K562 (cell line): ENCODE results near the gene VPS9D1. TPM values are rescaled to one million over a fixed set of nuclear protein-coding genes. Genes with fewer than 3 reads are reported as not detected.
A peak's percentile ranks its signal among the peaks of the same experiment; 100 is the strongest.

Experiments
- ASH1L ChIP-seq: fragments of 450-650 bp; IDR thresholded peaks from 2 replicates; pipeline ENCODE4 v1.6.1; 2018; ENCODE audit warnings: borderline replicate concordance, mild to moderate bottlenecking, low read depth; ENCODE audit not compliant: partially characterized antibody
- CBFB ChIP-seq: sonication (generic); formaldehyde crosslinking; IDR thresholded peaks from 2 replicates; pipeline ENCODE4 v1.4.0; 2020; ENCODE audit warnings: mild to moderate bottlenecking, missing genetic modification reagents
- CTBP1 ChIP-seq: fragments of 450-650 bp; IDR thresholded peaks from 2 replicates; pipeline ENCODE4 v1.6.1; 2016; ENCODE audit warnings: borderline replicate concordance
- E4F1 ChIP-seq: fragments of 250-450 bp; sonication (Bioruptor Pico); IDR thresholded peaks from 2 replicates; pipeline ENCODE4 v1.5.0; 2021; ENCODE audit warnings: mild to moderate bottlenecking, borderline replicate concordance
- FIP1L1 ChIP-seq: fragments of 200-400 bp; formaldehyde crosslinking; IDR thresholded peaks from 2 replicates; pipeline ENCODE4 v1.6.1; 2018; ENCODE audit warnings: mild to moderate bottlenecking, low read depth, low read length; ENCODE audit not compliant: poor library complexity, severe bottlenecking
- HSF4 ChIP-seq: fragments of 250-450 bp; sonication (Bioruptor Pico); IDR thresholded peaks from 2 replicates; pipeline ENCODE4 v2.1.2; 2022; ENCODE audit warnings: mild to moderate bottlenecking, moderate library complexity, borderline replicate concordance
- MTA3 ChIP-seq: fragments of 450-650 bp; formaldehyde crosslinking; IDR thresholded peaks from 2 replicates; pipeline ENCODE4 v1.6.1; 2017; ENCODE audit warnings: mild to moderate bottlenecking, borderline replicate concordance
- NFIC ChIP-seq: fragments of 450-650 bp; IDR thresholded peaks from 2 replicates; pipeline ENCODE4 v1.6.1; 2017; ENCODE audit warnings: mild to moderate bottlenecking, inconsistent platforms
- NFIX ChIP-seq: fragments of 250-450 bp; sonication (Bioruptor Pico); IDR thresholded peaks from 2 replicates; pipeline ENCODE4 v1.4.0; 2020; ENCODE audit warnings: low read depth, mild to moderate bottlenecking, moderate library complexity
- NR4A1 ChIP-seq, 2 experiments: fragments of 250-450 bp in 1 of 2; fragments of 450-650 bp in 1 of 2; sonication (Bioruptor Pico) in 1 of 2; IDR thresholded peaks; 2 replicates each; pipeline versions ENCODE4 v1.4.0 to v1.6.1; 2016 to 2020; ENCODE audit warnings: mild to moderate bottlenecking in 2 of 2, missing compliant biosample characterization in 1 of 2, missing genetic modification characterization in 1 of 2, moderate library complexity in 1 of 2
- NUFIP1 ChIP-seq: fragments of 450-650 bp; IDR thresholded peaks from 2 replicates; pipeline ENCODE4 v1.6.1; 2018; ENCODE audit not compliant: partially characterized antibody
- RBFOX2 ChIP-seq: fragments of 200-400 bp; formaldehyde crosslinking; IDR thresholded peaks from 2 replicates; pipeline ENCODE4 v1.6.1; 2017; ENCODE audit warnings: low read depth, mild to moderate bottlenecking, low read length, moderate library complexity
- SIN3B ChIP-seq: fragments of 450-650 bp; IDR thresholded peaks from 2 replicates; pipeline ENCODE4 v1.6.1; 2017; ENCODE audit warnings: low read depth, mild to moderate bottlenecking, moderate library complexity
- TGIF2 ChIP-seq: sonication (generic); formaldehyde crosslinking; IDR thresholded peaks from 2 replicates; pipeline ENCODE4 v1.8.1; 2022; ENCODE audit warnings: mild to moderate bottlenecking, missing genetic modification reagents, moderate library complexity
- ZNF277 ChIP-seq: fragments of 250-450 bp; sonication (Bioruptor Pico); IDR thresholded peaks from 2 replicates; pipeline ENCODE4 v1.8.0; 2022; ENCODE audit warnings: inconsistent platforms, mild to moderate bottlenecking, moderate library complexity, borderline replicate concordance
- ZNF311 ChIP-seq: fragments of 250-450 bp; sonication (Bioruptor Pico); IDR thresholded peaks from 2 replicates; pipeline ENCODE4 v1.4.0; 2020; ENCODE audit warnings: mild to moderate bottlenecking, moderate library complexity
- ZNF518B ChIP-seq: fragments of 250-450 bp; sonication (Bioruptor Pico); IDR thresholded peaks from 2 replicates; pipeline ENCODE4 v1.5.0; 2021; ENCODE audit warnings: mild to moderate bottlenecking, moderate library complexity
- ZNF561 ChIP-seq: fragments of 450-650 bp; formaldehyde crosslinking; conservative IDR thresholded peaks from 2 replicates; pipeline ENCODE4 v1.4.0; 2020; ENCODE audit warnings: mild to moderate bottlenecking, moderate library complexity
- polyA plus RNA-seq, 8 experiments: library from polyadenylated mRNA; depleted of rRNA in 4 of 8; stranded (reverse) in 5 of 8; unstranded in 3 of 8; fragments of >200 nt; fragmentation: Nextera tagmentation in 2 of 8; fragmentation: Illumina TruSeq in 1 of 8; extraction: Ambion mirVana in 2 of 8; extraction: Trizol in 1 of 8; gene quantifications; 2 replicates each; pipeline versions ENCODE4 v1.2.1 to v1.2.3, GENCODE V29; 2011 to 2014; ENCODE audit warnings: inconsistent platforms in 1 of 8, missing spikeins in 1 of 8
- total RNA-seq, 7 experiments: library from RNA; depleted of rRNA in 6 of 7; stranded (reverse); fragments of >200 nt in 6 of 7; fragmentation: Illumina TruSeq in 2 of 7; extraction: Trizol in 2 of 7; gene quantifications; 2 replicates each; pipeline versions ENCODE4 v1.2.1 to v1.2.3, GENCODE V29; 2011 to 2021; ENCODE audit warnings: low replicate concordance in 1 of 7

The VPS9D1 gene
- total and polyA plus RNA-seq, 9 of the 15 experiments (the other 6 are each of a cell fraction or from before 2014, with no cell fraction given), result 0.33 to 3.1 (median 1.1) TPM

- TF ChIP-seq ZNF518B (no peak), ZNF311 (no peak), ZNF561 (no peak), NFIX (CRISPR knock-in tag) (0 out of 2 replicates have a peak, but pooled peaks have one; percentile 38), ASH1L (no peak), E4F1 (CRISPR knock-in tag) (no peak), RBFOX2 (peak; percentile 53), ZNF277 (CRISPR knock-in tag) (no peak), CTBP1 (no peak), NR4A1 (CRISPR knock-in tag; IDR thresholded peaks at IDR 0.05) (no peak), NR4A1 (tag; IDR thresholded peaks at IDR 0.05) (no peak), TGIF2 (CRISPR knock-in tag) (no peak), SIN3B (no peak), FIP1L1 (peak; percentile 44), NUFIP1 (no peak), CBFB (no peak), NFIC (peak; percentile 91), MTA3 (no peak), HSF4 (no peak)
Measured at GRCh38 chr16:89723279-89724250, 2.9 kb upstream of the VPS9D1 start (continued).
